Endothelial cell of umbilical vein (primary cell): ENCODE data around the gene ATP13A3. TPM values are rescaled to one million over a fixed set of nuclear protein-coding genes. Genes with fewer than 3 reads are reported as not detected.

Source experiments
- BruUV-seq: library from RNA; stranded (reverse); fragments of 400-500 nt; replicated peaks from 2 replicates; lab custom pipeline; 2021; lab: Mats Ljungman, UMichigan
- CTCF ChIA-PET: fragments of 300-600, 350-600 bp; sonication (Branson Sonifier 250); formaldehyde crosslinking; loops from one replicate; lab custom pipeline; 2021; ENCODE audit warnings: antibody characterized with exemption, inconsistent platforms; lab: Charles Lee
- POLR2A ChIA-PET: fragments of 300-600, 350-600 bp; sonication (Branson Sonifier 250); formaldehyde crosslinking; loops from one replicate; lab custom pipeline; 2021; ENCODE audit warnings: antibody characterized with exemption, inconsistent platforms; lab: Charles Lee
- DNase-seq: peaks from one replicate; pipeline ENCODE4 v3.0.0-alpha.2; 2011; ENCODE audit warnings: low read depth, low spot score
- FAIRE-seq: peaks from 2 replicates; lab custom pipeline; 2011; peaks lifted over from hg19 to GRCh38; lab: Jason Lieb, UNC
- H2AFZ ChIP-seq: 2 replicates; pipeline ENCODE4 v1.6.0; 2012; ENCODE audit warnings: low read depth, low read length, control low read depth, inconsistent platforms
- H3K27ac ChIP-seq: 2 replicates; pipeline ENCODE4 v1.5.1; 2011; ENCODE audit warnings: low read depth, mild to moderate bottlenecking, control low read depth, low read length, moderate library complexity; ENCODE audit not compliant: insufficient read depth
- H3K27me3 ChIP-seq, 2 experiments: 2 replicates each; pipeline versions ENCODE4 v1.6.0 to v1.6.1; 2011; ENCODE audit warnings: low read length in 2 of 2, mixed read lengths in 1 of 2; ENCODE audit not compliant: control insufficient read depth in 2 of 2, insufficient read depth in 2 of 2
- H3K36me3 ChIP-seq, 2 experiments: 2 replicates in 1 of 2; 3 replicates in 1 of 2; pipeline ENCODE4 v1.5.1; 2011; ENCODE audit warnings: low read length in 2 of 2, mild to moderate bottlenecking in 1 of 2, moderate library complexity in 1 of 2; ENCODE audit not compliant: control insufficient read depth in 2 of 2, insufficient read depth in 2 of 2; ENCODE audit errors: extremely low read depth in 1 of 2
- H3K4me1 ChIP-seq: 3 replicates; pipeline ENCODE4 v1.5.1; 2011; ENCODE audit warnings: mild to moderate bottlenecking, low read length; ENCODE audit not compliant: control insufficient read depth, insufficient read depth; ENCODE audit errors: extremely low read depth
- H3K4me2 ChIP-seq: 2 replicates; pipeline ENCODE4 v1.6.1; 2011; ENCODE audit warnings: low read length, control low read depth, mixed read lengths; ENCODE audit not compliant: insufficient read depth
- H3K4me3 ChIP-seq, 3 experiments: fragments of 200-600 bp in 1 of 3; sonication (generic), shearing (Covaris generic) in 1 of 3; replicated peaks in 1 of 3; 2 replicates each; pipeline ENCODE4 v1.5.1; 2011 to 2016; ENCODE audit warnings: control low read depth in 3 of 3, low read length in 3 of 3, mild to moderate bottlenecking in 2 of 3, inconsistent platforms in 1 of 3, low read depth in 1 of 3, moderate library complexity in 1 of 3; ENCODE audit not compliant: insufficient read depth in 1 of 3
- H3K79me2 ChIP-seq: 2 replicates; pipeline ENCODE4 v1.6.0; 2012; ENCODE audit warnings: low read length, inconsistent platforms; ENCODE audit not compliant: control insufficient read depth, insufficient read depth
- H3K9ac ChIP-seq: replicated peaks from 2 replicates; pipeline ENCODE3; 2011; ENCODE audit warnings: low read length, control low read depth; ENCODE audit not compliant: insufficient read depth; ENCODE audit errors: extremely low read depth
- H3K9me1 ChIP-seq: replicated peaks from 3 replicates; pipeline ENCODE4 v1.6.0; 2011; ENCODE audit warnings: mild to moderate bottlenecking, low read length; ENCODE audit not compliant: control insufficient read depth, insufficient read depth; ENCODE audit errors: extremely low read depth
- H3K9me3 ChIP-seq: replicated peaks from 2 replicates; pipeline ENCODE4 v1.5.1; 2012; ENCODE audit warnings: low read length, inconsistent platforms; ENCODE audit not compliant: control insufficient read depth, insufficient read depth
- H4K20me1 ChIP-seq: replicated peaks from 2 replicates; pipeline ENCODE3; 2011; ENCODE audit warnings: mild to moderate bottlenecking, low read length; ENCODE audit not compliant: control insufficient read depth, insufficient read depth; ENCODE audit errors: extremely low read depth
- EZH2 ChIP-seq: IDR thresholded peaks from 2 replicates; pipeline ENCODE4 v1.6.1; 2012; ENCODE audit warnings: borderline replicate concordance, low read depth, mild to moderate bottlenecking, moderate library complexity, low read length, inconsistent platforms; ENCODE audit not compliant: severe bottlenecking
- FOS ChIP-seq: IDR thresholded peaks from 2 replicates; pipeline ENCODE4 v1.6.1; 2011; ENCODE audit warnings: mild to moderate bottlenecking, low read length, moderate library complexity, borderline replicate concordance; ENCODE audit not compliant: insufficient read depth
- JUN ChIP-seq: IDR thresholded peaks from 2 replicates; pipeline ENCODE4 v1.6.1; 2011; ENCODE audit warnings: borderline replicate concordance, low read depth; ENCODE audit not compliant: insufficient read length, insufficient read depth
- MYC ChIP-seq: IDR thresholded peaks from one replicate; pipeline ENCODE4 v1.6.1; 2011; ENCODE audit warnings: mild to moderate bottlenecking, low read depth, low read length
- POLR2AphosphoS5 ChIP-seq: IDR thresholded peaks from 2 replicates; pipeline ENCODE4 v1.6.1; 2012; ENCODE audit warnings: low read depth, mild to moderate bottlenecking, control low read depth, low read length, moderate library complexity; ENCODE audit not compliant: insufficient read depth
- dilution Hi-C: fragments of 300-500 bp; cut with MboI; formaldehyde crosslinking; loops from one replicate; pipeline ENCODE4 v1.15.0; 2019; ENCODE audit warnings: low sequenced_read_pairs; ENCODE audit not compliant: extremely low pct_ligation_motif_present
- intact Hi-C: fragments of 100-400 bp; cut with micrococcal nuclease; formaldehyde crosslinking; loops from one replicate; pipeline ENCODE4 v1.10.0; 2022
- polyA plus RNA-seq, 4 experiments: library from polyadenylated mRNA; depleted of rRNA in 3 of 4; stranded (reverse) in 3 of 4; unstranded in 1 of 4; fragments of >200 nt; gene quantifications; 2 replicates each; pipeline versions ENCODE4 v1.2.1 to v1.2.3, GENCODE V29; 2011 to 2012; ENCODE audit warnings: missing spikeins in 1 of 4
- total RNA-seq: library from RNA; stranded (reverse); gene quantifications from 2 replicates; pipeline ENCODE4 v1.2.3, GENCODE V29; 2021
- TF ChIP-seq, protein P1 (sequence below): IDR thresholded peaks from 2 replicates; pipeline ENCODE4 v1.6.1; 2011; ENCODE audit not compliant: insufficient read depth, insufficient read length
- TF ChIP-seq, protein P2 (sequence below), 2 donors: IDR thresholded peaks; 1 replicate in 1 of 2; 2 replicates in 1 of 2; pipeline ENCODE4 v1.5.1; 2011; ENCODE audit warnings: low read length in 2 of 2, mild to moderate bottlenecking in 2 of 2, moderate library complexity in 2 of 2, control low read depth in 1 of 2, inconsistent platforms in 1 of 2, low read depth in 1 of 2; ENCODE audit not compliant: insufficient read depth in 1 of 2; ENCODE audit errors: extremely low read depth in 1 of 2

Gene ATP13A3
- total and polyA plus RNA-seq, 2 donors (not counting 3 experiments of a cell fraction or from before 2014, with no cell fraction given): 12.0 to 59.0 TPM

DNA sequence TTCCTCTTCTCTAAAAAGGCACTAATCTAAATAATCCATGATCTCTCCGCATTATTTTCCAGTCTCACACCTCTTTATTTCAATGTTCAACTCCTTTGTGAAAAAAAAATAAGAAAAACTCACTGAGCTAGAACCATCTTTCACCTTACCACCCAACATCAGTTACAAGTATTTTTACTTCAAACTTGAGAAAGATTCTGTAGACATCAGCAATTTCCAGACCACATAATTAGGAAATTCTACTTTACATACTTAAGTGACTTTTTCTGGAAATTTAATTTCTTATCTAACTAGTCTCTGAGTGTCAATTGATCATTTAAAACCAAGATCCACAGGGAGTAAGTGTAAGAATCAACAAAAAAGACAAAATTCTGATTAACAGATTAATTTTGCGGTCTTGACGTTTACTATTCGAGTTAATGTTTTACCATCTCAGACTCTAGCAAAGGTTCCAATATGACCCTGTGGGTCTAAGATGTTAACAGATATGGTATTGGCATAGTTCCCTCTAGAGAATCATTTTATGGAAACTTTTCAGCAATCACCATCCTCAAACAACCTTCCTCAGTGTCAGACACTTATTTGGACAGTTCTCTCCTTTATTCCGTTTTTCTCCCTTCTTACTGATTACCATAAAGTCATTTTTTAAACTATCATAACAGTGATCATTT, 5.1 kb downstream of the ATP13A3 start:
- peaks cover 85% of the 10 kb centered on the region for H3K79me2 ChIP-seq
- intact Hi-C loops: no loop called here
- no peak overlapping the region for H3K9ac ChIP-seq
- H3K27me3 ChIP-seq: no peaks in the 10 kb centered on the region
- no peak overlapping the region for H3K4me3 ChIP-seq
- FAIRE-seq: no peak
- H3K27ac ChIP-seq: no peak overlapping the region
- ChIA-PET POLR2A (no interaction called here), CTCF (interaction anchor here (1.3 to 1.5 kb wide), 2 partner anchors 9 to 113 kb away, joined by 6 read pairs; no protein-coding TSS in a partner anchor)
- dilution Hi-C loops: no loop called here
- no peak overlapping the region for H3K4me2 ChIP-seq
- no peaks in the 10 kb centered on the region for H3K9me3 ChIP-seq
- H3K36me3 ChIP-seq: peaks cover 0 to 3% of the 10 kb centered on the region in 2 experiments
- no peak overlapping the region for H2AFZ ChIP-seq
- H3K4me1 ChIP-seq: peaks cover 15% of the 10 kb centered on the region
- TF ChIP-seq, protein P1, sequence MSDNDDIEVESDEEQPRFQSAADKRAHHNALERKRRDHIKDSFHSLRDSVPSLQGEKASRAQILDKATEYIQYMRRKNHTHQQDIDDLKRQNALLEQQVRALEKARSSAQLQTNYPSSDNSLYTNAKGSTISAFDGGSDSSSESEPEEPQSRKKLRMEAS: no peak
- no peak for TF ChIP-seq POLR2AphosphoS5
- TF ChIP-seq, protein P2, sequence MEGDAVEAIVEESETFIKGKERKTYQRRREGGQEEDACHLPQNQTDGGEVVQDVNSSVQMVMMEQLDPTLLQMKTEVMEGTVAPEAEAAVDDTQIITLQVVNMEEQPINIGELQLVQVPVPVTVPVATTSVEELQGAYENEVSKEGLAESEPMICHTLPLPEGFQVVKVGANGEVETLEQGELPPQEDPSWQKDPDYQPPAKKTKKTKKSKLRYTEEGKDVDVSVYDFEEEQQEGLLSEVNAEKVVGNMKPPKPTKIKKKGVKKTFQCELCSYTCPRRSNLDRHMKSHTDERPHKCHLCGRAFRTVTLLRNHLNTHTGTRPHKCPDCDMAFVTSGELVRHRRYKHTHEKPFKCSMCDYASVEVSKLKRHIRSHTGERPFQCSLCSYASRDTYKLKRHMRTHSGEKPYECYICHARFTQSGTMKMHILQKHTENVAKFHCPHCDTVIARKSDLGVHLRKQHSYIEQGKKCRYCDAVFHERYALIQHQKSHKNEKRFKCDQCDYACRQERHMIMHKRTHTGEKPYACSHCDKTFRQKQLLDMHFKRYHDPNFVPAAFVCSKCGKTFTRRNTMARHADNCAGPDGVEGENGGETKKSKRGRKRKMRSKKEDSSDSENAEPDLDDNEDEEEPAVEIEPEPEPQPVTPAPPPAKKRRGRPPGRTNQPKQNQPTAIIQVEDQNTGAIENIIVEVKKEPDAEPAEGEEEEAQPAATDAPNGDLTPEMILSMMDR (IDR thresholded peaks at IDR 0.05; ENCODE audit: extremely low read depth in 1 of 2, insufficient read depth in 1 of 2, low read depth in 1 of 2, low read length in 2 of 2): no peak
- no peak for TF ChIP-seq MYC
- no peak for TF ChIP-seq EZH2
- no peak for TF ChIP-seq FOS
- TF ChIP-seq JUN: no peak
- no TSS peak for BruUV-seq
- no peak for DNase-seq
- H4K20me1 ChIP-seq: no peaks in the 10 kb centered on the region
- no peaks in the 10 kb centered on the region for H3K9me1 ChIP-seq
